Measurements from ENCODE around the gene MSMP.

The MSMP gene

GRCh38 chr9:35754264-35754663 lies at the start of gene MSMP:
Gene MSMP (minus strand): TSS chr9:35754276. CDS start chr9:35754129, 147 bp downstream.
- no peak for DNase-seq (ENCODE audit: low read depth)

- no peak for DNase-seq (ENCODE audit: low read depth)
Measured at GRCh38 chr9:35801328-35802128, 47.5 kb upstream of the MSMP start.

GRCh38 chr9:35800530-35800929 lies 46.5 kb upstream of the MSMP start:
- no peak for DNase-seq (ENCODE audit: low read depth)

- no peak for DNase-seq (ENCODE audit: low read depth)
Measured at GRCh38 chr9:35798658-35799374, 44.7 kb upstream of the MSMP start.

GRCh38 chr9:35797311-35798109 lies 43.4 kb upstream of the MSMP start:
- DNase-seq (ENCODE audit: low read depth): no peak

- DNase-seq (ENCODE audit: low read depth): no peak
Measured at GRCh38 chr9:35795695-35796094, 41.6 kb upstream of the MSMP start.

- DNase-seq (ENCODE audit: low read depth): no peak
Measured at GRCh38 chr9:35793461-35793860, 39.4 kb upstream of the MSMP start.

- no peak for DNase-seq (ENCODE audit: low read depth)
Measured at GRCh38 chr9:35792826-35793225, 38.8 kb upstream of the MSMP start.

- no peak for DNase-seq (ENCODE audit: low read depth)
Measured at GRCh38 chr9:35792024-35792813, 38.1 kb upstream of the MSMP start.

GRCh38 chr9:35791297-35791921 lies 37.3 kb upstream of the MSMP start, which contains the start of gene NPR2:
Gene NPR2 (plus strand): TSS chr9:35791591. CDS start chr9:35792409, 818 bp downstream.
- DNase-seq (ENCODE audit: low read depth): no peak

- DNase-seq (ENCODE audit: low read depth): peak; percentile 52
Measured at GRCh38 chr9:35790385-35791296, 36.6 kb upstream of the MSMP start.

GRCh38 chr9:35790025-35790384 lies 35.9 kb upstream of the MSMP start:
- DNase-seq (ENCODE audit: low read depth): no peak

GRCh38 chr9:35789541-35789940 lies 35.5 kb upstream of the MSMP start:
- no peak for DNase-seq (ENCODE audit: low read depth)

GRCh38 chr9:35783418-35783817 lies 29.3 kb upstream of the MSMP start:
- DNase-seq (ENCODE audit: low read depth): no peak

GRCh38 chr9:35781066-35781465 lies 27.0 kb upstream of the MSMP start:
- DNase-seq (ENCODE audit: low read depth): no peak

- DNase-seq (ENCODE audit: low read depth): no peak
Measured at GRCh38 chr9:35778496-35778895, 24.4 kb upstream of the MSMP start.

GRCh38 chr9:35776018-35776417 lies 21.9 kb upstream of the MSMP start:
- DNase-seq (ENCODE audit: low read depth): no peak

- no peak for DNase-seq (ENCODE audit: low read depth)
Measured at GRCh38 chr9:35774907-35775635, 21.0 kb upstream of the MSMP start.

GRCh38 chr9:35771943-35772342 lies 17.9 kb upstream of the MSMP start:
- DNase-seq (ENCODE audit: low read depth): no peak

GRCh38 chr9:35771534-35771933 lies 17.5 kb upstream of the MSMP start:
- DNase-seq (ENCODE audit: low read depth): no peak
